Effector CD4-positive, alpha-beta T cell (primary cell): ENCODE measurements around the gene TMTC2.

ENCODE experiments used
- DNase-seq: peaks from one replicate; pipeline ENCODE4 v3.0.0-alpha.2; 2020

Gene TMTC2

GRCh38 chr12:82896277-82896676, 209.6 kb downstream of the TMTC2 start:
- no peak for DNase-seq

DNA sequence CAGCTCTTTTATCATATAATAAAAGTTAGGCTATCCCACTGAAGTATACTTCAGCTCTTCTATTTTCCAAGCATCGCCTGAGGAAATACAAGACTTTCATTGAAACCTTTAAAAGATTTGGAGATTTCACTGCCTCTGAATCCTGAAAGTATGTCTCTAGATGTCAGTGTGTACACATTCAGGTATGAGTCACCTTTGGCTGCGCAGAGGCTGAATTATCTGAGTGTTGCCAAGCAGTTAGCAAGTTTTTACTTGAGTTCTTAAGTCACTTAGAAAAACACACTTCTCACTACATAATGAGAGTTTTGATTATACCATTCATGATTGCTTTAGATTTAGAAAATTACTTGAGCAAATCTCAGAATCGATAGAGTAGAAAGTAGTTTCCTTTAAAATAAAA, 210.3 kb downstream of the TMTC2 start:
- no peak for DNase-seq

- DNase-seq, result no peak
These were observed 211.7 kb downstream of the TMTC2 start for GRCh38 chr12:82898441-82898840.

DNA sequence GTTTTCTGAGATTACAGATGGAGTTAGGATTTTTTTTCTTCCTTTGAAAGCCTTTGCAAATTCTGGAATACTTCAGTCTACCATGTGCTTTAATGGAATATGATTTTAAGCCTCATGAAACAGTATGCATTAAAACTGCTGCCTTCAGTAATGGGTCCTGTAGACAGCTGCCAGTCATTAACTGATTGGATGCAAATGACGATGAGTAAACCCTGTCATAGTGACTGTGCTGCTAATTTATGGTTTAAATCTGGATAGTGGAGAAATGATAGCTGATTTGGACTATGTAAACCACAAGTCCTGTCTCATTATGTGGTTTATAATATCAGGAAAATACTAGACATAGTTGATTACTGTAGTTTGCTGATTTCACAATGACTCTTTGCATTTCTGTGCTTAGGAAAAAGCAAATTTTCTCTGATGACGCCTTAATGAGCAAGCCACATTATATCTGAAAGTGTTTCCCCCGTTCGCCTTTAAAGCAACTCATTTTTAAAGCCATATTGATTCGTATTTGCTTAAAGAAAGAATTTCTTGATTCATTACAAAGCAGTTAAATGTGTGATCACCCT, 217.6 kb downstream of the TMTC2 start:
- DNase-seq, result no peak

DNA sequence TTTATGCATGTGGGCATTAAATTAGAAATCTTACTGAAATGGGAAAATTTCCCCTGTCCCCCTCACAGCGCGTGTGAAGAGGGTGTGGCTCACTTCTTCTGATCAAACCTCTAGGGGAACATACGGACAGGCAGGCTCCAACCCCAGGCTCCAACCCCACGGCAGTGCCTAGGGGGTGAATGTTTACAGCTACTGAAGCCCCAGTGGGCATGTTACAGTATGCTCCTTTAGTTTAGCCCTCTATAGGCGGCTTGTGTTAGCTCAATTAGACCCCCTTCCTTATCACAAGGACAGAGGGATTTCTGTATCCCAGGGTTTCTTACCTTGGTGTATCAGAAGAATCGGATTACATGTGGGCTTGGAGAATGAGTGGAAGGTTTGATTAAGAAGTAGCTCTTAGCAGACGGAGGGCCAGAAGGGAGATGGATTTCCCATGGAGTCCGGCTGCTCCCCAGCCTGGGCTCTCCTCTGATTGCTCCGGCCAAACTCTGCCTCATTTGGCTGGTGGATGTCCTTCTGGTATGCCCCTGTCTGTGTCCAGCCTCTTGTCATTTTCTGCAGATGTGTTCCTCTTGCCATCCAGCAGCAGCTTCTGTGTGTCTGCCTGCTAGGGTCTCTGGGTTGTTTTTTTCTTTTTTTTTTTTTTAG, 223.7 kb downstream of the TMTC2 start:
- no peak for DNase-seq

- no peak for DNase-seq
These were observed 225.7 kb downstream of the TMTC2 start for GRCh38 chr12:82912406-82912805.

GRCh38 chr12:82919388-82920054, 232.8 kb downstream of the TMTC2 start:
- no peak for DNase-seq

GRCh38 chr12:82923935-82924334, 237.2 kb downstream of the TMTC2 start:
- DNase-seq, result no peak

DNA sequence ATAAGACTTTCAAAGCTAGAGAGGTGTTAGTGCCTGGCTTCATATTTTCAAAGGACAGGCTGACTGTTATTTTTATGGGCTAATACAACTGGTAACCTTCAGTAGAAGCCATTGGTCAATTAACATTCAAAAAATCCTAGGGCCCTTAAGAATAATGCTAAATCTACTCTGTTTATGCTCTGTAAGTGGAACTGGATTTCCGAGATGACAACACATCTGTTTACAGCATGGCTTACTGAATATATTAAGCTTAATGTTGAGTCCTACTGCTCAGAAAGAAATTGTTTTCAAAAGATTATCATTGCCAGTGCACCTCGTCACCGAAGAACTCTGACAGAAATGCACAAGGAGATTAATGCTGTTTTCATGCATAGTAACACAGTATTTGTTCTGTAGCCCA, 239.9 kb downstream of the TMTC2 start:
- no peak for DNase-seq

DNA sequence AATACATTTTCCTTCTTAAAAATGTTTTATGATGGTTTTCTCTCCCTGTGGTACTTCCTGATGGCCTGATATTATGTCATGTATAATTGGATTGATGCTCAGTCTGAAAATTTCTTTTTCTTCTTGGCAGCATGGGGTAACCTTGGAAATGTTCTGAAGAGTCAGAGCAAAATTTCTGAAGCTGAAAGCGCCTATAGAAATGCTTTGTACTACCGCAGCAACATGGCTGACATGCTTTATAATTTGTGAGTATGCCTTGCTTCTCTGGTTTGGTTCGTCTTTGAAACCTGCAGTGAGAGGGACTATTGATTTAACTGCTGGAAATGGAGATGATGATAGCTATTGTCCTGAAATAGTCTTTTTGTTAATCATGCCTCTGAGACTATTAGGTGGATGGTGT, 243.6 kb downstream of the TMTC2 start:
- DNase-seq, result no peak

GRCh38 chr12:82931349-82932116, 244.8 kb downstream of the TMTC2 start:
- DNase-seq, result no peak

- no peak for DNase-seq
These were observed 250.4 kb downstream of the TMTC2 start for GRCh38 chr12:82937151-82937550.

- no peak for DNase-seq
These were observed 255.8 kb downstream of the TMTC2 start for GRCh38 chr12:82942521-82942920.

GRCh38 chr12:82942991-82943401, 256.3 kb downstream of the TMTC2 start:
- no peak for DNase-seq

DNA sequence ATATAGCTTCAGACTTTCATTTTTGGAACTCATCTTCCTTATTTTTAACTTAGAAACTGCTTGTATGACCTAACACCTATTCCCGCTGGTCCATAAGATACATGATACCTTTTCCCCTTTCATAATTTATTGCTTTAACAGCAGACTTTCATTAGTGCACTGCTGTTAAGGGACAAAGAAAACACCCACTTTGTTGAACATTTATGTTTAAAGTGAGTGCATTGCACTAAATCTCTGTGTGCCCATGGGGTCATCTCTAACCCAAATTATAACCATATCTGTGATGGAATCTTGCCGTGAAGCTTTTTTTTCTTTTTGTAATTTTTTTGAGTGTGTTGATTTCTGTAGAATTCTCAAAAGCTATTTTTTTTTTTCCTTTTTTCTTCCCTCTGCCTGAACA, 261.8 kb downstream of the TMTC2 start:
- no peak for DNase-seq

GRCh38 chr12:82950356-82950755, 263.6 kb downstream of the TMTC2 start:
- DNase-seq, result no peak

DNA sequence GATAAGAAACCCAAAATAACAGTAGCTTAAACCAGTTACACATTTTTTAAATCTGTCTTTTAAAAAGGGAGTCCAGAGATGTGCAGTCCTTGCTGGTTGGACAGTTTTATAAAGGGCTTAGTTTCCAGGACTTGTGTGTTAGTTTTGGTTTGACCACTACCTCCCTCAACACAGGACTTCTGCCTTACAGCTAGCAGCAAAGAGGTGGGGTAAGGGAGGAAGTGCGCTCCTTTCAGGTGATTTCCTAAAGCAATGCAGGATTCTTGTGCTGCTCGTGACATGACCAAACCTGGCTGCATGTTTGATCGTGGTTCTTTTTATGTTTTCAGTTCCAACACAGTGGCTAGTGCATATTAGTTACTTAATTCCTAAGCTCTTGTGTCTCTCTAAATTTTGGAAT, 266.2 kb downstream of the TMTC2 start:
- DNase-seq, result no peak

GRCh38 chr12:82953397-82953796, 266.7 kb downstream of the TMTC2 start:
- DNase-seq, result no peak

- no peak for DNase-seq
These were observed 267.4 kb downstream of the TMTC2 start for GRCh38 chr12:82954064-82954463.

DNA sequence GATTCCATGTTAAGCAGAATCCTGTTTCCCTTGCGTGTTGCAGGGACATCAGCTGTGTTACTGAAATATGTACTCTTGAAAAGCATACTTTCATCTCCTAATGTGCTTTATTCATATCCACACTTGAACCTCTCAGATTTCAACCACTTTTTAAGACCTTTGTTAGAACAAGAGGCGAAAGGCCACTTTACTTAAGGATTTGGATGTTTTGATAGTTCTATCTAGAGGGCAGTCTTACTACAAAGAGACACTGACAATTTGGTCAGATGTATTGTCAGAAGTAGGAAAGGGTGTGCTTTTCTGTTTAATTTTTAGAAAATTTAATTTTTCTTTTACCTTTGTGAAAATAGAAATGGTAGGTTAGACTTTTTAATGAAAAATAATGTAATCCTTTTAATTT, 267.9 kb downstream of the TMTC2 start:
- no peak for DNase-seq

DNA sequence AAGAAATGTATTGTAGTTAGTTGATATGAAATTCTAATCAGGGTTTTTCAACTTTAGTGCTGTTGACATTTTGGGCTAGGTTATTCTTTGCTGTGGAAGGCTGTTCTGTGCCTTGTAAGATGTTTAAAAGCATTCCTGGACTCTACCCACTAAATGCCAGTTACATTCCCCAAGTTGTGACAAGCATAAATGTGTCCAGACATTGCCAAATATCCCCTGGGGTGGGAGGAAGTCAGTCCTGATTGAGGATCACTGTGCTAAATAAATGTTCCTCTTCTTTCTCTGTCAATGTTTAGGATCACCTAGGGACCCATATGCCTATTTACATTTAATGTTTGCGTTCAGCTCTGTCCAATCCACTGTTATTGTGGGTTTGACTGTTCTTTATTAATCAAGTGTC, 268.3 kb downstream of the TMTC2 start:
- no peak for DNase-seq

DNA sequence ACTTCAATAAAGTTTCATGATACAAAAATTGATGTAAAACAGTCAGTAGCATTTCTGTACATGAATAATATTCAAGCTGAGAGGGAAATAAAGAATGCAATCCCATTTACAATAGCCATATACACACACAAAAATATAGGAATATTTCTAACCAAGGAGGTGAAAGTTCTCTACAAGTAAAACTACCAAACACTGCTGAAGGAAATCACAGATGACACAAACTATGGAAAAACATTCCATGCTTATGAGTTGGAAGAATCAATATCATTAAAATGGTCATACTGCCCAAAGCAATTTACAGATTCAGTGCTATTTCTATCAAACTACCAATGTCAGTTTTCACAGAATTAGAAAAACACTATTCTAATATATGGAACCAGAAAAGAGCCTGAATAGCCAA, 272.3 kb downstream of the TMTC2 start:
- DNase-seq, result no peak

GRCh38 chr12:82959821-82960220, 273.1 kb downstream of the TMTC2 start:
- DNase-seq, result no peak

DNA sequence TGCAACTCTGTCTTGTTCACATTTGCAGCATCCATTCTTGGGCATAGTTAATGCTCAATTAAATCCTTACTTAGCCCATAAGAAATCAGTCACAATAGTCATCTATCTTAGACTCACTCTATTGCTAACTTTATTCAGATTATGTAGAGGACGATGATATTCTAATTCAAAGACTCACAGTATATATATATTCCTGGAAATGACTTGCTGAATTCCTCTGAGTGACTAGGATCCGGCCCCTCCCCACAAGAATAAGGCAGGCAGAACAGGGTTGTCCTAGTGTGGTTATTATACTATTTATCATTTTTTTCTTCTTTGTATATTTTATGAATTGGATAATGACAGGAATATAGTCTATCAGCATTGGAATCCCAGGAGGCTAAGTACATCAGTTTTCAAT, 275.1 kb downstream of the TMTC2 start:
- no peak for DNase-seq
